IMR-90 (cell line): Measurements from ENCODE around the gene NDUFA13. TPM values are rescaled to one million over a fixed set of nuclear protein-coding genes. Genes with fewer than 3 reads are reported as not detected.

Experiments used
- ATAC-seq: fragments of 200-7000 bp; cut with Tn5 transposase; 2 replicates; pipeline ENCODE4 v1.9.1; 2020; ENCODE audit warnings: low read depth, mild to moderate bottlenecking, moderate library complexity
- BruUV-seq: library from RNA; stranded (reverse); fragments of 400-500 nt; replicated peaks from 2 replicates; lab custom pipeline; 2021; lab: Mats Ljungman, UMichigan
- CTCF ChIA-PET: fragments of 300-600 bp; formaldehyde crosslinking; extraction: SDS; loops from one replicate; lab custom pipeline; 2021; ENCODE audit warnings: antibody characterized with exemption; lab: Yijun Ruan, JAX
- POLR2A ChIA-PET: fragments of 300-600 bp; sonication (Branson Sonifier 250); formaldehyde crosslinking; loops from one replicate; lab custom pipeline; 2022; ENCODE audit warnings: antibody characterized with exemption; ENCODE audit not compliant: unreplicated experiment; lab: Charles Lee
- DNase-seq: peaks from one replicate; pipeline ENCODE4 v3.0.0; 2013
- H2AFZ ChIP-seq: replicated peaks from 2 replicates; pipeline ENCODE3; 2013; ENCODE audit warnings: low read length, mild to moderate bottlenecking; ENCODE audit not compliant: poor library complexity
- H2AK5ac ChIP-seq: 2 replicates; pipeline ENCODE4 v1.6.1; 2013; ENCODE audit warnings: low read depth, low read length, inconsistent platforms
- H2AK9ac ChIP-seq: replicated peaks from 2 replicates; pipeline ENCODE3; 2013; ENCODE audit warnings: mild to moderate bottlenecking, low read depth, low read length, moderate library complexity; ENCODE audit not compliant: poor library complexity
- H2BK120ac ChIP-seq: 2 replicates; pipeline ENCODE4 v1.6.1; 2013; ENCODE audit warnings: low read depth, low read length, inconsistent platforms
- H2BK15ac ChIP-seq: 3 replicates; pipeline ENCODE4 v1.6.1; 2013; ENCODE audit warnings: low read depth, low read length, inconsistent platforms
- H2BK20ac ChIP-seq: 2 replicates; pipeline ENCODE4 v1.6.1; 2013; ENCODE audit warnings: low read depth, mild to moderate bottlenecking, inconsistent platforms, low read length, moderate library complexity
- H2BK5ac ChIP-seq: 2 replicates; pipeline ENCODE4 v1.6.1; 2013; ENCODE audit warnings: mild to moderate bottlenecking, low read depth, low read length, inconsistent platforms; ENCODE audit not compliant: poor library complexity, severe bottlenecking
- H3K14ac ChIP-seq: replicated peaks from 2 replicates; pipeline ENCODE4 v1.6.1; 2013; ENCODE audit warnings: low read depth, low read length, inconsistent platforms
- H3K18ac ChIP-seq: 2 replicates; pipeline ENCODE4 v1.6.1; 2013; ENCODE audit warnings: low read depth, low read length, control low read depth
- H3K23ac ChIP-seq: 2 replicates; pipeline ENCODE4 v1.6.1; 2013; ENCODE audit warnings: low read depth, low read length, inconsistent platforms
- H3K27ac ChIP-seq: 2 replicates; pipeline ENCODE4 v1.5.1; 2013; ENCODE audit warnings: mild to moderate bottlenecking, control low read depth, low read length; ENCODE audit not compliant: insufficient read depth
- H3K27me3 ChIP-seq: 2 replicates; pipeline ENCODE4 v1.6.1; 2013; ENCODE audit warnings: low read length; ENCODE audit not compliant: control insufficient read depth, insufficient read depth
- H3K36me3 ChIP-seq: 2 replicates; pipeline ENCODE4 v1.6.1; 2013; ENCODE audit warnings: low read length, mixed read lengths; ENCODE audit not compliant: control insufficient read depth, insufficient read depth
- H3K4ac ChIP-seq: 2 replicates; pipeline ENCODE4 v1.6.1; 2013; ENCODE audit warnings: low read depth, low read length, inconsistent platforms
- H3K4me1 ChIP-seq: 2 replicates; pipeline ENCODE4 v1.6.1; 2013; ENCODE audit warnings: low read length, mixed read lengths; ENCODE audit not compliant: control insufficient read depth, insufficient read depth
- H3K4me2 ChIP-seq: 2 replicates; pipeline ENCODE4 v1.6.1; 2013; ENCODE audit warnings: low read depth, mild to moderate bottlenecking, control low read depth, low read length, moderate library complexity
- H3K4me3 ChIP-seq: 2 replicates; pipeline ENCODE4 v1.5.1; 2013; ENCODE audit warnings: low read depth, mild to moderate bottlenecking, control low read depth, low read length, moderate library complexity; ENCODE audit not compliant: insufficient read depth
- H3K56ac ChIP-seq: 2 replicates; pipeline ENCODE4 v1.6.1; 2013; ENCODE audit warnings: low read length, inconsistent platforms; ENCODE audit not compliant: insufficient read depth; ENCODE audit errors: extremely low read depth
- H3K79me1 ChIP-seq, 2 experiments: 2 replicates each; pipeline ENCODE4 v1.6.1; 2013; ENCODE audit warnings: low read length in 2 of 2, inconsistent platforms in 1 of 2, low read depth in 1 of 2
- H3K9ac ChIP-seq: 2 replicates; pipeline ENCODE4 v1.6.1; 2013; ENCODE audit warnings: low read depth, low read length, control low read depth
- H3K9me1 ChIP-seq: 2 replicates; pipeline ENCODE4 v1.6.1; 2013; ENCODE audit warnings: low read length, inconsistent platforms; ENCODE audit not compliant: insufficient read depth
- H3K9me3 ChIP-seq: 2 replicates; pipeline ENCODE4 v1.6.1; 2013; ENCODE audit warnings: low read length; ENCODE audit not compliant: control insufficient read depth, insufficient read depth
- H4K20me1 ChIP-seq: 2 replicates; pipeline ENCODE4 v1.6.1; 2013; ENCODE audit warnings: low read length, inconsistent platforms; ENCODE audit not compliant: insufficient read depth
- H4K5ac ChIP-seq: 2 replicates; pipeline ENCODE4 v1.6.1; 2013; ENCODE audit warnings: mild to moderate bottlenecking, low read depth, low read length, control low read depth
- H4K8ac ChIP-seq, 2 experiments: 2 replicates each; pipeline ENCODE4 v1.6.1; 2013; ENCODE audit warnings: low read depth in 2 of 2, low read length in 2 of 2, control low read depth in 1 of 2, inconsistent platforms in 1 of 2
- H4K91ac ChIP-seq: 2 replicates; pipeline ENCODE4 v1.6.1; 2013; ENCODE audit warnings: low read depth, low read length, inconsistent platforms; ENCODE audit not compliant: insufficient read depth
- BHLHE40 ChIP-seq: fragments of 150-350 bp; IDR thresholded peaks from 2 replicates; pipeline ENCODE4 v1.6.1; 2016; ENCODE audit warnings: mild to moderate bottlenecking, low read depth, low read length
- CEBPB ChIP-seq: IDR thresholded peaks from 2 replicates; pipeline ENCODE4 v1.6.1; 2012; ENCODE audit warnings: low read depth, low read length, improper control_type of control experiment
- CHD1 ChIP-seq: IDR thresholded peaks from 2 replicates; pipeline ENCODE4 v1.6.1; 2012; ENCODE audit warnings: low read depth, low read length, improper control_type of control experiment
- FOS ChIP-seq: fragments of 150-350 bp; IDR thresholded peaks from 2 replicates; pipeline ENCODE4 v1.6.1; 2016; ENCODE audit warnings: low read depth, low read length
- MAFK ChIP-seq: IDR thresholded peaks from 2 replicates; pipeline ENCODE4 v1.6.1; 2012; ENCODE audit warnings: low read depth, low read length, improper control_type of control experiment
- MAZ ChIP-seq: IDR thresholded peaks from 2 replicates; pipeline ENCODE4 v1.6.1; 2012; ENCODE audit warnings: low read depth, mild to moderate bottlenecking, low read length, improper control_type of control experiment, moderate library complexity, borderline replicate concordance
- MXI1 ChIP-seq: IDR thresholded peaks from 2 replicates; pipeline ENCODE4 v1.6.1; 2012; ENCODE audit warnings: low read depth, mild to moderate bottlenecking, low read length, moderate library complexity, borderline replicate concordance
- NFE2L2 ChIP-seq: fragments of 150-350 bp; IDR thresholded peaks from 2 replicates; pipeline ENCODE4 v1.6.1; 2016; ENCODE audit warnings: low read depth, mild to moderate bottlenecking, low read length
- POLR2A ChIP-seq: IDR thresholded peaks from 2 replicates; pipeline ENCODE4 v1.6.1; 2012; ENCODE audit warnings: mild to moderate bottlenecking, low read depth, low read length
- RAD21 ChIP-seq: IDR thresholded peaks from 2 replicates; pipeline ENCODE4 v1.6.1; 2012; ENCODE audit warnings: low read length, improper control_type of control experiment
- RCOR1 ChIP-seq: IDR thresholded peaks from 2 replicates; pipeline ENCODE4 v1.6.1; 2012; ENCODE audit warnings: mild to moderate bottlenecking, low read length, improper control_type of control experiment; ENCODE audit not compliant: insufficient replicate concordance
- RFX5 ChIP-seq: IDR thresholded peaks from 2 replicates; pipeline ENCODE4 v1.8.0; 2012; ENCODE audit warnings: low read depth, mild to moderate bottlenecking, low read length, moderate library complexity
- SMC3 ChIP-seq: fragments of 150-350 bp; IDR thresholded peaks from 2 replicates; pipeline ENCODE4 v1.6.1; 2016; ENCODE audit warnings: low read depth, mild to moderate bottlenecking, antibody characterized with exemption, low read length, moderate library complexity
- USF2 ChIP-seq: fragments of 150-350 bp; IDR thresholded peaks from 2 replicates; pipeline ENCODE4 v1.6.1; 2017; ENCODE audit warnings: mild to moderate bottlenecking, antibody characterized with exemption, low read length, low read depth
- WGBS, 2 experiments: methylation state at CpG; one replicate each; pipeline versions ENCODE4 v1.1.5 to v1.1.7; 2013; ENCODE audit warnings: missing lambda C conversion rate in 2 of 2; ENCODE audit not compliant: insufficient read length in 1 of 2; ENCODE audit errors: extremely low coverage in 2 of 2; 5-methylcytosine and 5-hydroxymethylcytosine counted together
- dilution Hi-C: fragments of 300-500 bp; cut with HindIII; formaldehyde crosslinking; loops from one replicate; pipeline ENCODE4 v1.14.3; 2018; ENCODE audit warnings: low sequenced_read_pairs; ENCODE audit not compliant: unreplicated experiment
- in situ Hi-C: fragments of 300-500 bp; cut with MboI; formaldehyde crosslinking; loops from 3 replicates; pipeline ENCODE4 v1.14.3; 2019; ENCODE audit warnings: low sequenced_read_pairs, inconsistent platforms, mixed read lengths
- intact Hi-C: fragments of 100-400 bp; cut with micrococcal nuclease; formaldehyde crosslinking; loops from 2 replicates; pipeline ENCODE4 v1.10.0; 2022
- polyA plus RNA-seq, 3 experiments: library from polyadenylated mRNA; depleted of rRNA; stranded (reverse); fragments of >200 nt; gene quantifications; 2 replicates each; pipeline ENCODE4 v1.2.3, GENCODE V29; 2012; ENCODE audit warnings: low replicate concordance in 1 of 3
- total RNA-seq: library from RNA; depleted of rRNA; stranded (reverse); fragments of >200 nt; gene quantifications from 2 replicates; pipeline ENCODE4 v1.2.3, GENCODE V29; 2012
- TF ChIP-seq, protein P1 (sequence below): conservative IDR thresholded peaks from 2 replicates; pipeline ENCODE4 v1.5.1; 2012; ENCODE audit warnings: mild to moderate bottlenecking, low read depth, low read length, improper control_type of control experiment
- TF ChIP-seq, protein P2 (sequence below): fragments of 150-350 bp; IDR thresholded peaks from 2 replicates; pipeline ENCODE4 v1.6.1; 2016; ENCODE audit warnings: low read depth, mild to moderate bottlenecking, low read length, moderate library complexity, borderline replicate concordance

The NDUFA13 gene
- total and polyA plus RNA-seq, 2 of the 4 experiments (the other 2 are of a cell fraction) = 30.6 to 667 TPM

DNA sequence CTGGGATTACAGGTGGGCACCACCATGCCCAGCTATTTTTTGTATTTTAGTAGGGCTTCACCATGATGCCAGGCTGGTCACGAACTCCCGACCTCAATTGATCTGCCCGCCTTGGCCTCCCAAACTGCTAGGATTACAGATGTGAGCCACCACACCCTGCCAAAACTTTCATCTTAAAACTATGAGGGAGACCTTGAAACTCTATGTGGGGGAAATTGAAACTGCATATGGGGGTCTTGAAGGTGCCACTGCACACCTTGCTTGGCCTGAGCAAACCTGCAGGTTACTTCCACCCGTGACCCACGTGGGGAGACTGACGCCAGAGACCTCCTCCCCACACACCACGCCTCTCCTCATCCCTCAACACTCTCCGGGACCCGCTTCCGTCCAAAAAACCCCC lies 37.6 kb downstream of the NDUFA13 start:
- no peak overlapping the region for H2BK120ac ChIP-seq
- no peak overlapping the region for H3K4me3 ChIP-seq
- H3K18ac ChIP-seq = no peak overlapping the region
- no peaks in the 10 kb centered on the region for H4K20me1 ChIP-seq
- DNase-seq = no peak
- no peak for ATAC-seq
- no peak overlapping the region for H4K91ac ChIP-seq
- no peak overlapping the region for H3K27ac ChIP-seq
- H2AK9ac ChIP-seq = no peak overlapping the region
- H3K4me2 ChIP-seq = no peak overlapping the region
- ChIA-PET POLR2A (no interaction called here), CTCF (interaction anchor here (0.6 to 1.6 kb wide), 9 partner anchors 9 to 65 kb away, joined by 3 to 6 read pairs (median 3); partner anchors contain the start of gene TSSK6)
- intact Hi-C loops (loop anchor here (5.0 kb wide), 1 partner anchor 89 kb away; the partner anchor contains the start of gene GMIP), dilution Hi-C loops (no loop called here), in situ Hi-C loops (no loop called here)
- H3K9me3 ChIP-seq = no peaks in the 10 kb centered on the region
- no peak overlapping the region for H2BK20ac ChIP-seq
- no peak overlapping the region for H2BK15ac ChIP-seq
- no peak overlapping the region for H3K4ac ChIP-seq
- no TSS peak for BruUV-seq
- H3K9ac ChIP-seq = no peak overlapping the region
- H3K9me1 ChIP-seq = no peaks in the 10 kb centered on the region; the same call in 1 of the 2 replicates
- H3K23ac ChIP-seq = no peak overlapping the region
- TF ChIP-seq FOS (no peak), BHLHE40 (no peak), USF2 (no peak), CHD1 (no peak), RAD21 (no peak), POLR2A (no peak), RCOR1 (no peak), MAFK (no peak), MXI1 (no peak), RFX5 (no peak), NFE2L2 (no peak), MAZ (no peak), SMC3 (no peak), CEBPB (no peak)
- TF ChIP-seq, protein P1, sequence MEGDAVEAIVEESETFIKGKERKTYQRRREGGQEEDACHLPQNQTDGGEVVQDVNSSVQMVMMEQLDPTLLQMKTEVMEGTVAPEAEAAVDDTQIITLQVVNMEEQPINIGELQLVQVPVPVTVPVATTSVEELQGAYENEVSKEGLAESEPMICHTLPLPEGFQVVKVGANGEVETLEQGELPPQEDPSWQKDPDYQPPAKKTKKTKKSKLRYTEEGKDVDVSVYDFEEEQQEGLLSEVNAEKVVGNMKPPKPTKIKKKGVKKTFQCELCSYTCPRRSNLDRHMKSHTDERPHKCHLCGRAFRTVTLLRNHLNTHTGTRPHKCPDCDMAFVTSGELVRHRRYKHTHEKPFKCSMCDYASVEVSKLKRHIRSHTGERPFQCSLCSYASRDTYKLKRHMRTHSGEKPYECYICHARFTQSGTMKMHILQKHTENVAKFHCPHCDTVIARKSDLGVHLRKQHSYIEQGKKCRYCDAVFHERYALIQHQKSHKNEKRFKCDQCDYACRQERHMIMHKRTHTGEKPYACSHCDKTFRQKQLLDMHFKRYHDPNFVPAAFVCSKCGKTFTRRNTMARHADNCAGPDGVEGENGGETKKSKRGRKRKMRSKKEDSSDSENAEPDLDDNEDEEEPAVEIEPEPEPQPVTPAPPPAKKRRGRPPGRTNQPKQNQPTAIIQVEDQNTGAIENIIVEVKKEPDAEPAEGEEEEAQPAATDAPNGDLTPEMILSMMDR = no peak
- TF ChIP-seq, protein P2, sequence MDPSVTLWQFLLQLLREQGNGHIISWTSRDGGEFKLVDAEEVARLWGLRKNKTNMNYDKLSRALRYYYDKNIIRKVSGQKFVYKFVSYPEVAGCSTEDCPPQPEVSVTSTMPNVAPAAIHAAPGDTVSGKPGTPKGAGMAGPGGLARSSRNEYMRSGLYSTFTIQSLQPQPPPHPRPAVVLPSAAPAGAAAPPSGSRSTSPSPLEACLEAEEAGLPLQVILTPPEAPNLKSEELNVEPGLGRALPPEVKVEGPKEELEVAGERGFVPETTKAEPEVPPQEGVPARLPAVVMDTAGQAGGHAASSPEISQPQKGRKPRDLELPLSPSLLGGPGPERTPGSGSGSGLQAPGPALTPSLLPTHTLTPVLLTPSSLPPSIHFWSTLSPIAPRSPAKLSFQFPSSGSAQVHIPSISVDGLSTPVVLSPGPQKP = no peak
- no peak overlapping the region for H3K14ac ChIP-seq
- no peak overlapping the region for H2AK5ac ChIP-seq
- no peaks in the 10 kb centered on the region for H3K36me3 ChIP-seq
- no peaks in the 10 kb centered on the region for H3K79me1 ChIP-seq
- H4K8ac ChIP-seq = no peak overlapping the region
- no peaks in the 10 kb centered on the region for H3K4me1 ChIP-seq
- whole genome bisulfite sequencing, 2 experiments = 88% methylated on average over 7 of the region's 10 CpGs; no CpG with 5 or more reads in 1 of the 2 experiments
- H4K5ac ChIP-seq = no peak overlapping the region
- H3K56ac ChIP-seq = no peak overlapping the region
- H2BK5ac ChIP-seq = no peak overlapping the region
- peaks cover 4% of the 10 kb centered on the region; the same call in 1 of the 2 replicates for H3K27me3 ChIP-seq
- H2AFZ ChIP-seq = no peak overlapping the region
